ENCODE data around the gene TXNL1. TPM values are rescaled to one million over a fixed set of nuclear protein-coding genes. Genes with fewer than 3 reads are reported as not detected.
A peak's percentile ranks its signal among the peaks of the same experiment; 100 is the strongest.

Gene TXNL1
- total RNA-seq, 1 experiment from 2014 or later = 75.8 TPM

DNA sequence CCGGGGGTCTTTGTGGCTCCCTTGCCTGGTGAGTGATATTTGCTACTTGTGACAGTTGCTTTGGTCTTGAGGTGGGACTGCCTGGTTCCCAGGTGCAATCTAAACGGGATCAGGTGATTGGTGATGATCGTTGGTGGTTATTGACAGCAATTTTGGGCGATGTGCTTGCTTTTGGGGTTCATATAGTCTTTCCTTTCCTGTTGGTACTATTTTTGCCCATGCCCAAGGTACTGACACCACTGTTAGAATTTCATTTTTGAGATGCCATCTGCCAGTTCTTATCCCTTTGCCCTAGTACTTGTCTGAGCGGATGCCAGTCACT lies 13.3 kb upstream of the TXNL1 start:
- Histone ChIP-seq H3K79me2 (ENCODE audit: low read length) (peaks cover 52% of the 10 kb centered on the region), H3F3A (ENCODE audit: low read length, unreplicated experiment) (no peaks in the 10 kb centered on the region), H3K9me2 (replicated peaks; ENCODE audit: low read length) (no peaks in the 10 kb centered on the region), H3K36me3 (ENCODE audit: low read depth, low read length) (no peaks in the 10 kb centered on the region), H3K4me1 (ENCODE audit: insufficient read depth, low read length) (peaks cover 13% of the 10 kb centered on the region), H3K27me3 (ENCODE audit: low read length) (no peaks in the 10 kb centered on the region), H3K4me2 (ENCODE audit: low read length) (peak overlapping the region; percentile 93), H3K4me3 (ENCODE audit: low read length) (peak overlapping the region; percentile 99), H3K9me3 (ENCODE audit: low read length) (no peaks in the 10 kb centered on the region), H3K9ac (ENCODE audit: low read length) (peak overlapping the region; percentile 75), H2AFZ (ENCODE audit: low read length) (peak overlapping the region; percentile 96), H4K20me1 (ENCODE audit: low read length) (no peaks in the 10 kb centered on the region), H3K27ac (ENCODE audit: low read length) (no peak overlapping the region)
- POLR2A ChIA-PET (ENCODE audit: unreplicated experiment) = no interaction called here
- peak; percentile 28 for ATAC-seq
- intact Hi-C loops (cut with micrococcal nuclease) = no loop called here
- CTCF ChIA-PET = no interaction called here
- BruUV-seq (replicated peaks) = TSS peak; percentile 61
- TF ChIP-seq, protein P1, sequence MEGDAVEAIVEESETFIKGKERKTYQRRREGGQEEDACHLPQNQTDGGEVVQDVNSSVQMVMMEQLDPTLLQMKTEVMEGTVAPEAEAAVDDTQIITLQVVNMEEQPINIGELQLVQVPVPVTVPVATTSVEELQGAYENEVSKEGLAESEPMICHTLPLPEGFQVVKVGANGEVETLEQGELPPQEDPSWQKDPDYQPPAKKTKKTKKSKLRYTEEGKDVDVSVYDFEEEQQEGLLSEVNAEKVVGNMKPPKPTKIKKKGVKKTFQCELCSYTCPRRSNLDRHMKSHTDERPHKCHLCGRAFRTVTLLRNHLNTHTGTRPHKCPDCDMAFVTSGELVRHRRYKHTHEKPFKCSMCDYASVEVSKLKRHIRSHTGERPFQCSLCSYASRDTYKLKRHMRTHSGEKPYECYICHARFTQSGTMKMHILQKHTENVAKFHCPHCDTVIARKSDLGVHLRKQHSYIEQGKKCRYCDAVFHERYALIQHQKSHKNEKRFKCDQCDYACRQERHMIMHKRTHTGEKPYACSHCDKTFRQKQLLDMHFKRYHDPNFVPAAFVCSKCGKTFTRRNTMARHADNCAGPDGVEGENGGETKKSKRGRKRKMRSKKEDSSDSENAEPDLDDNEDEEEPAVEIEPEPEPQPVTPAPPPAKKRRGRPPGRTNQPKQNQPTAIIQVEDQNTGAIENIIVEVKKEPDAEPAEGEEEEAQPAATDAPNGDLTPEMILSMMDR (conservative IDR thresholded peaks at IDR 0.05; ENCODE audit: low read depth, low read length) = no peak
- no peak for TF ChIP-seq EZH2phosphoT487 (IDR thresholded peaks at IDR 0.05; ENCODE audit: borderline replicate concordance, low read length)
- TF ChIP-seq EZH2 (IDR thresholded peaks at IDR 0.05; ENCODE audit: low read length, unreplicated experiment) = no peak
- peak; percentile 8 for DNase-seq

DNA sequence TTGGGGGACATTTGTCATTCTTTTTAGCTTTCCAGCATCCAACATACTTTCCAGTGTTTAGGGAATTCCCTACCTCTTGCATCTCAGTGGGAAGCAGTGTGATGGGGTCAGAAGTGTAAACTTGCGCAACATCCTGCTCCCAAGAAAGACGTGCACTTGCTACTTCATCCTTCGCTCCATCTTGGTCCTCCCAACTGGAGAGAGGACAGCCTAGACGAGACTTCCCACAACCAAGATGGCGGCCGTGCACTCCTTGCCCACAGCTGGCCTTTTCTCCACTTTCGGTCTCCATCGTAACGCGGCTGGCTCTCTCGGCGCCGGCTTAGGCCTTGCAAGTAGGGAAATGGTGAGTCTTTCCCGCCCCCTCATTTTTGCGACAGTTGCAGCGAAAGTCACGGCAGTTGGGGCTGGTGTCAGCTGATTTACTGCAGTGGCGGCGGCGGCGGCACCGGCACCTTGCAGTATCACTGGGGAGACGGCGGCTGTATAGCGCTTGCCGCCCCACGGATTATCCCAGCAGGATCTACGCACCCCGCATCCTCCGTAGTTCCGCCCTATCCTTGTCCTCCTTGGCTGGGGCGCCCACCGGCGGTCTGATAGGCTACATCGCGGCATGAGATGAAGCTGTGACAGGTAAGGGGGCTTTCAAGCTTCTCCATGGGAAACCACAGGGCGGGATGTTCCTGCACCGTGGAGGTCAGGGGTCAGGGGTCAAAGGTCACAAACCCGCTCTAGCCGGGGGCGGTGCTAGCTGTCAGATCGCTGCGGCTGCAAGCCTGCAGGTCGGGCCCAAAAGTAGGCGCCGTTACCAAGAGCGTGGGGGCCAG lies 12.8 kb upstream of the TXNL1 start, which contains the start of gene WDR7:
Gene WDR7, plus strand, starts transcription at position 416 of the 827 bp plus-strand sequence. CDS start 21,157 bp downstream, outside the sequence.
- H2AFZ ChIP-seq (ENCODE audit: low read length) = peak within 1 kb of the TSS; percentile 96
- H4K20me1 ChIP-seq (ENCODE audit: low read length) = no peaks in the 10 kb centered on the region
- TF ChIP-seq EZH2phosphoT487 (IDR thresholded peaks at IDR 0.05; ENCODE audit: borderline replicate concordance, low read length) = no peak
- no peak for TF ChIP-seq EZH2 (IDR thresholded peaks at IDR 0.05; ENCODE audit: low read length, unreplicated experiment)
- TF ChIP-seq, protein P1 (conservative IDR thresholded peaks at IDR 0.05; ENCODE audit: low read depth, low read length) = no peak
- CTCF ChIA-PET = no interaction called here
- H3K79me2 ChIP-seq (ENCODE audit: low read length) = peaks cover 48% of the 10 kb centered on the region
- POLR2A ChIA-PET (ENCODE audit: unreplicated experiment) = interaction anchor here (0.6 to 0.7 kb wide), 2 partner anchors 599 to 1581 kb away, joined by 3 to 4 read pairs; no protein-coding TSS in a partner anchor
- peak within 1 kb of the TSS; percentile 93 for H3K4me2 ChIP-seq (ENCODE audit: low read length)
- peak within 1 kb of the TSS; percentile 99 for H3K4me3 ChIP-seq (ENCODE audit: low read length)
- DNase-seq (peak; percentile 96), ATAC-seq (peak; percentile 98)
- no peaks in the 10 kb centered on the region for H3K36me3 ChIP-seq (ENCODE audit: low read depth, low read length)
- BruUV-seq (replicated peaks) = no TSS peak
- peaks cover 13% of the 10 kb centered on the region for H3K4me1 ChIP-seq (ENCODE audit: insufficient read depth, low read length)
- H3F3A ChIP-seq (ENCODE audit: low read length, unreplicated experiment) = no peaks in the 10 kb centered on the region
- H3K27me3 ChIP-seq (ENCODE audit: low read length) = no peaks in the 10 kb centered on the region
- intact Hi-C loops (cut with micrococcal nuclease) = no loop called here
- H3K9ac ChIP-seq (ENCODE audit: low read length) = peak within 1 kb of the TSS; percentile 75
- H3K9me3 ChIP-seq (ENCODE audit: low read length) = no peaks in the 10 kb centered on the region
- H3K9me2 ChIP-seq (replicated peaks; ENCODE audit: low read length) = no peaks in the 10 kb centered on the region
- peak within 1 kb of the TSS; percentile 9; the same call in 1 of the 2 replicates for H3K27ac ChIP-seq (ENCODE audit: low read length)

DNA sequence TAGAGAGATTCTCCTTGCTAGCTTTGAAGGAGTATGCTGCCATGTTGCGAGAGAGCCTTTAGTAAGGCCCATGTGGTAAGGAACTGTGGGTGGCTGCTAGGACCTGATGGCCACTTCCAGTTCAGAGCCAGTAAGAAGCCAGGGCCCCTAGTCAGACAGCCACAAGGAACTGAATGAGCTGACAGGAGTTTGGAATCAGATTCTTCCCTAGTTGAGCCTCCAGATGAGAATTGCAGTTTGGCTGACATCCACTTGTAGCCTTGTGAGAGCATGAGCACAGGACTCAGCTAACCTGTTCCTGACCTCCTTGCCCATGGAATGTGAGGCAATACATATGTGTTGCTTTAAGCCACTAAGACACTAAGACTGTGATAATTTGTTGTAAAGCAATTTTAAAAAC lies 11.6 kb upstream of the TXNL1 start:
- H3K27me3 ChIP-seq (ENCODE audit: low read length) = no peaks in the 10 kb centered on the region
- ATAC-seq (no peak), DNase-seq (no peak)
- TF ChIP-seq EZH2phosphoT487 (IDR thresholded peaks at IDR 0.05; ENCODE audit: borderline replicate concordance, low read length) (no peak), EZH2 (IDR thresholded peaks at IDR 0.05; ENCODE audit: low read length, unreplicated experiment) (no peak)
- TF ChIP-seq, protein P1 (conservative IDR thresholded peaks at IDR 0.05; ENCODE audit: low read depth, low read length) = no peak
- ChIA-PET CTCF (no interaction called here), POLR2A (ENCODE audit: unreplicated experiment) (no interaction called here)
- no peaks in the 10 kb centered on the region for H3K36me3 ChIP-seq (ENCODE audit: low read depth, low read length)
- no peak overlapping the region for H3K4me3 ChIP-seq (ENCODE audit: low read length)
- H3K79me2 ChIP-seq (ENCODE audit: low read length) = peaks cover 38% of the 10 kb centered on the region
- no peaks in the 10 kb centered on the region for H3F3A ChIP-seq (ENCODE audit: low read length, unreplicated experiment)
- no peaks in the 10 kb centered on the region for H4K20me1 ChIP-seq (ENCODE audit: low read length)
- intact Hi-C loops (cut with micrococcal nuclease) = no loop called here
- no peaks in the 10 kb centered on the region for H3K9me2 ChIP-seq (replicated peaks; ENCODE audit: low read length)
- no peak overlapping the region for H3K9ac ChIP-seq (ENCODE audit: low read length)
- peak overlapping the region; percentile 93; the same call in 1 of the 2 replicates for H3K4me2 ChIP-seq (ENCODE audit: low read length)
- H3K4me1 ChIP-seq (ENCODE audit: insufficient read depth, low read length) = peaks cover 13% of the 10 kb centered on the region
- peak overlapping the region; percentile 96; the same call in 1 of the 2 replicates for H2AFZ ChIP-seq (ENCODE audit: low read length)
- no peak overlapping the region for H3K27ac ChIP-seq (ENCODE audit: low read length)
- H3K9me3 ChIP-seq (ENCODE audit: low read length) = no peaks in the 10 kb centered on the region
- BruUV-seq (replicated peaks) = no TSS peak
